Mesodermal cell (in vitro differentiated cells): ENCODE results near the gene APLF.

Source experiments
- H3K27ac ChIP-seq: 2 replicates; pipeline ENCODE4 v1.7.0; 2013; ENCODE audit warnings: mild to moderate bottlenecking, low read depth, low read length, moderate library complexity; ENCODE audit not compliant: severe bottlenecking
- H3K36me3 ChIP-seq: 2 replicates; pipeline ENCODE4 v1.7.1; 2013; ENCODE audit warnings: mild to moderate bottlenecking, low read length, moderate library complexity; ENCODE audit not compliant: control insufficient read depth, insufficient read depth
- H3K4me1 ChIP-seq: one replicate; pipeline ENCODE4 v1.7.1; 2013; ENCODE audit warnings: mild to moderate bottlenecking, low read length; ENCODE audit not compliant: insufficient read depth, control insufficient read depth, poor library complexity, severe bottlenecking
- H3K4me3 ChIP-seq: 2 replicates; pipeline ENCODE4 v1.7.0; 2013; ENCODE audit warnings: low read length, control low read depth, mild to moderate bottlenecking; ENCODE audit not compliant: insufficient read depth, poor library complexity, severe bottlenecking; ENCODE audit errors: extremely low read depth
- H3K9me3 ChIP-seq: 2 replicates; pipeline ENCODE4 v1.7.1; 2013; ENCODE audit warnings: mild to moderate bottlenecking, low read length, moderate library complexity; ENCODE audit not compliant: control insufficient read depth
- WGBS, 2 experiments: methylation state at CpG; one replicate each; pipeline ENCODE4 v1.1.5; 2013; ENCODE audit warnings: missing lambda C conversion rate in 2 of 2; ENCODE audit not compliant: insufficient coverage in 2 of 2; 5-methylcytosine and 5-hydroxymethylcytosine counted together

The APLF gene

DNA sequence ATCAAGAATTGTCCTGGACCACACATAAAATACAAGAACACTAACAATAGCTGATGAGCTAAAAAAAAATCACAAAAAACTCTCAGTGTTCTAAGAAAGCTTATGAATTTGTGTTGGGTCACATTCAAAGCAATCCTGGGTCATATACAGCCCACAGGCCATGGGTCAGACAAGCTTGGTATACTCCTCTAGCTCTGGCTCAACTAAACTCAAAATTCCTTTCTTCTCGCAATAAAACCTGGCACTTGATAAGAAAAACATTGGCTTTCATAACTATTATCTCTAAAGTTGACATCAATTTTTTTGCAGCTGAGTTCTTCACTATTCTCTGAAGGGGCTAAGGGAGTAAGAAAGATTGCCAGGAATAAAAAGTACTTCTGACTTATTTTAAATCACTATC lies 38.6 kb upstream of the APLF start:
- no peaks in the 10 kb centered on the region for H3K4me1 ChIP-seq
- no peaks in the 10 kb centered on the region for H3K36me3 ChIP-seq
- H3K4me3 ChIP-seq = no peak overlapping the region
- H3K27ac ChIP-seq = no peak overlapping the region
- no peaks in the 10 kb centered on the region for H3K9me3 ChIP-seq
- 100% methylated on average over 1 of the region's 1 CpG; no CpG with 5 or more reads in 1 of the 2 experiments for WGBS, 2 experiments

DNA sequence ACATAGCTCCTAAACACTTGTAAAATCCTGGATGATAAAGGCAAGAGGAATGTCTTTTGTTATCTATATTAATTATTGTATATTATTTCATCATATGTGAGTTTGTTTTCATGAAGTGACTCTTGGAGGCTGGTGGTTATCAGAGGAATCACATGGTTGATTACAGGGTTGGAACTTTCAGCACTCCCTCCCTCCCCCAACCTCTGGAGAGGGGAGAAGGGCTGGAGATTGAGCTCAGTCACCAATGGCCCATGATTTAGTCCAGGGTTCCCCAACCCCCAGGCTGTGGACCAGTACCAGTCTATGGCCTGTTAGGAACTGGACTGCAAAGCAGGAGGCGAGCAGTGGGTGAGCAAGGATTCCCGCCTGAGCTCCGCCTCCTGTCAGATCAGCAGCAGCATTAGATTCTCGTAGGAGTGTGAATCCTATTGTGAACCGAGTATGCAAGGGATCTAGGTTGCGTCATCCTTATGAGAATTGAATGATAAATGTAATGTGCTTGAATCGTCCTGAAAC lies 38.0 kb upstream of the APLF start:
- H3K9me3 ChIP-seq = no peaks in the 10 kb centered on the region
- no peak overlapping the region for H3K4me3 ChIP-seq
- H3K4me1 ChIP-seq = no peaks in the 10 kb centered on the region
- H3K27ac ChIP-seq = no peak overlapping the region
- no peaks in the 10 kb centered on the region for H3K36me3 ChIP-seq
- 72 to 85% methylated on average over 2 to 6 of the region's 7 CpGs for WGBS, 2 experiments

DNA sequence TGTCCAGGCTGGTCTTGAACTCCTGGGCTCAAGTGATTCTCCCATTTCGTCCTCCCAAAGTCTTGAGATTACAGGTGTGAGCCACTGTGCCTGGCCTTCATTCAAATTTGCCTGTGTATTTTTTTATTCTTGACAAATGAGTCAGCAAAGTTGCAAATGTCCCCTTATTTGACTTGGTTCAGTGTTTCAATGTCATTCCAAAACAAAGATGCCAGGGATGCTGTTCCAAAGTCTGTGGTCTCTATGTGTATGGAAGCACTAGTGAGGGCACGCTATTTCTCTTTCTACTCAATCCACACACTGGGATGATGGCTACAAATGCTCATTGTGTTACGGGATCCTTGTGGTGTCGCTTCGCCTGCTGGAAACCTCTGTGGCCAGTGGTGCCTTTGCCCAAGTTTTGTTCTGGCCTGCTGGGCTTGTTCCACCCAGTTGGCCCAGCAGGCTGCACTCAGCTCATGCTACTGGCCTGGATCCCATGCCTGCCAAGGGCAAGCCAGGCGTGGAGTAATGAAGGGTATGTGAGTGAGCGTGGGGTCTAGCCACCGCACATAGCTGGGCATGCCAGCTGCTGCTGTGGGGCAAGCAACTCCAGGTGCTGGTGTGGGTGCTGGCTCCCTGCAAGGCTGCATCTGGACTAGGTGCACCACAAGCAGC lies 35.9 kb upstream of the APLF start:
- Histone ChIP-seq H3K27ac (no peak overlapping the region), H3K4me3 (no peak overlapping the region), H3K9me3 (no peaks in the 10 kb centered on the region), H3K36me3 (no peaks in the 10 kb centered on the region), H3K4me1 (peaks cover 3% of the 10 kb centered on the region)
- 74 to 76% methylated on average over 6 to 7 of the region's 8 CpGs for WGBS, 2 experiments

DNA sequence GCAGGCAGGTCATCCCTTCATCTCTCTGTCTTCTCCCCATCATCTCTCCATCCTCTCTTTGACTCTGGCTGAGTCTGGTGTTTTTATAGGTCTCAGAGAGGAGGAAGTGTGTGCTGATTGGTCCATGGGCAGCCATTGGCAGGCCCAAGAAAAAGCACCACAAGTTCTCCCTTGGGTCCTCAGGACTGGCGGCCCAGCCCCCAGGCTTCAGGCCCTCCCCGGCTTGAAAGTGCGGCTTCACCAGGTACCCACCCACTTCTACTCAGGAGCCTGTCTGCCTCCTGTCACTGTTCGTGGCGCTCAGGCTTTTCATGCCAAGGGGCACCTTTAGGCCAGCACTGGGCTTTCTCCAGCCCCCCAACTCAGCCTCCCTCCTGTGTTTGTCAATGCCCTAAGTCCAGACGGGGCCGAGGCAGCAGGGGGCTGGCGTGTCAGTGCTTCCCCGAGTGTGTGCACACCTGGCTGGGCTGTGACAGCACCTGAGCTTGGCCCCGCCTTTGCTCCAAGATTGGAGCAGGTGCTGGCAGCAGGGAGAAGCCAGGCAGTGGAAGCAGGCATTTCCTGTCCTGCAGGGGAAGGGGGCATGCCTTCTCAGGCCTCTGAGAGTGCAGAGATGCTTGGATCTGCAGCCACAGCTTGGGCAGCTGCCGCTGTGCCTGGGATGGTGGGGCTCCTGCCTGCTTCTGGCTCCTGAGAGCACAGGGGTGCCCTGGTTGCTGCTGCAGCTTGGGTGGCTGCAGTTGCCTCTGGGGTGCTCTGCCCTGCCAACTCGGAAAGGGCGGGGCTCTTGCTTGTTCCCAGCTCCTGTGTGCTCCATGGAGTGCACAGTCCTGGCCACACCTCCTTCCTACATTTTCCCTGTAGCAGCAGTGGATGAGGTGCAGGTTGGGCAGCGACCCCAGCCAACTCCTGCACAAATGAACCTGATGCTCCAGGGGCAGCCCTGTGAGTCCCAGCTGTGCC lies 34.4 kb upstream of the APLF start:
- H3K9me3 ChIP-seq = no peaks in the 10 kb centered on the region
- no peak overlapping the region for H3K27ac ChIP-seq
- no peaks in the 10 kb centered on the region for H3K36me3 ChIP-seq
- 71 to 73% methylated on average over 10 to 11 of the region's 14 CpGs for WGBS, 2 experiments
- H3K4me3 ChIP-seq = no peak overlapping the region
- H3K4me1 ChIP-seq = peaks cover 3% of the 10 kb centered on the region

GRCh38 chr2:68434981-68435380 lies 32.4 kb upstream of the APLF start:
- peaks cover 3% of the 10 kb centered on the region for H3K4me1 ChIP-seq
- no peak overlapping the region for H3K4me3 ChIP-seq
- no peaks in the 10 kb centered on the region for H3K9me3 ChIP-seq
- H3K27ac ChIP-seq = no peak overlapping the region
- H3K36me3 ChIP-seq = no peaks in the 10 kb centered on the region

GRCh38 chr2:68435615-68436014 lies 31.8 kb upstream of the APLF start:
- Histone ChIP-seq H3K4me3 (no peak overlapping the region), H3K36me3 (no peaks in the 10 kb centered on the region), H3K27ac (no peak overlapping the region), H3K9me3 (no peaks in the 10 kb centered on the region), H3K4me1 (peaks cover 3% of the 10 kb centered on the region)

DNA sequence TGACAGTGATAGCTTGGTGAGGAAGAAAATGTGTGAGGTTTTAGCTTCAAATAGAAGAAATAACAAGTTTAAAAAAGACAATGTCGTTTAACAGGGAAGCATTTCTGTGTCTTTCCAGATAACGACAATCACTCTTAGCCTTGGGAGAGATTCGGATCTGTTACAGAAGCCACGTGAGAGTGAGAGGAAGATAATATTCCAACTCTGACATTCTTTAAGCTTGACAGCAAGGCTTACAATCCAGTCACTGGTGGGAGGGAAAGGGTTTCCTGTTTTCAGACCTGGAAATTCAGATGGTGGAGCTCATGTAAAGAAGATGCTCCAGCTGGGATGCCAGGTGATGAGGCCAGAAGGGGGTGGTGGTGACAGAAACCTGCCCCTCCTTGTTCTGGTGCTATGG lies 31.1 kb upstream of the APLF start:
- Histone ChIP-seq H3K4me3 (no peak overlapping the region), H3K36me3 (no peaks in the 10 kb centered on the region), H3K27ac (no peak overlapping the region), H3K9me3 (no peaks in the 10 kb centered on the region), H3K4me1 (peaks cover 3% of the 10 kb centered on the region)
- 69 to 91% methylated on average over 4 of the region's 4 CpGs for WGBS, 2 experiments

GRCh38 chr2:68438455-68439303 lies 28.7 kb upstream of the APLF start:
- no peak overlapping the region for H3K27ac ChIP-seq
- H3K36me3 ChIP-seq = no peaks in the 10 kb centered on the region
- WGBS, 2 experiments = 89% methylated on average over 5 to 6 of the region's 7 CpGs
- H3K4me3 ChIP-seq = no peak overlapping the region
- H3K4me1 ChIP-seq = peaks cover 3% of the 10 kb centered on the region
- no peaks in the 10 kb centered on the region for H3K9me3 ChIP-seq

DNA sequence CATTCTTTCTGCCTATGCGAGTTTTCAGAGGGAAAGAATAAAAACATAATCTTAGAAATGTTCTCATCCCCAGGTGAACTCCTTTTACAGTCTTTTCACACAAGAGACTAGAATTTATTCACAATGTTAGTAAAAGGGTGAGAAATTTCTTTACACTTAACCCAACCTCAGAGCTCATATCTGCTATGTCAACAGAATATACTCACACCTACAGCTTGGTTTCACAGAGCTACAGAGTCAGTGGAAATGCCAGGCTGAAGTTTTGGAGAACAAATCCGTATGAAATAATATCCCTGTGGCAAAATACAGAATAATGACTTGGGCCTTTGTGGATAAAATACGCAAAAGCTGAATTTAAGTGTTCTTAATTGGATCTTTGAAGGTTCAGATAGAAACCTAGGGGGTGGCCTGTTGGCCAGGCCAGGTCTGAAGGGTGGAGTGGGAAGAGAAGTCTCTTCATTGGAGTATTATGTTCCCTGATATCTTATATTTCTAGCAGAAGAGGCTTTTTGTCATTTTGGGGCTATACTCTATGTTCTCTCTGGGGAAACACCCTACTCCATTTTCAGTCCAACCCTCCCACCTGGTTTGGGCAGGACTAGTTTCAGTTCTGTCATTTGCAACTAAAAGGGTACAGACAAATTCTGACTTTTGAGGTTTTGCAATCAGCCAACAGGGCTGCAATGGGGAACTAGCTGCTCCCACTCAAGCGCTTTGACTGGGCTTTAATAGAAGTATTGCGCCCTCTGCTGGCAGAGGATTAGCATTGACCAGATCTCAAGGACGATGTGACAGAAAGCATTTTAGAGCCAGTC lies 26.0 kb upstream of the APLF start:
- no peaks in the 10 kb centered on the region for H3K9me3 ChIP-seq
- no peak overlapping the region for H3K27ac ChIP-seq
- H3K36me3 ChIP-seq = no peaks in the 10 kb centered on the region
- no peak overlapping the region for H3K4me3 ChIP-seq
- H3K4me1 ChIP-seq = no peaks in the 10 kb centered on the region
- WGBS, 2 experiments = 30 to 94% methylated on average over 2 to 5 of the region's 6 CpGs

DNA sequence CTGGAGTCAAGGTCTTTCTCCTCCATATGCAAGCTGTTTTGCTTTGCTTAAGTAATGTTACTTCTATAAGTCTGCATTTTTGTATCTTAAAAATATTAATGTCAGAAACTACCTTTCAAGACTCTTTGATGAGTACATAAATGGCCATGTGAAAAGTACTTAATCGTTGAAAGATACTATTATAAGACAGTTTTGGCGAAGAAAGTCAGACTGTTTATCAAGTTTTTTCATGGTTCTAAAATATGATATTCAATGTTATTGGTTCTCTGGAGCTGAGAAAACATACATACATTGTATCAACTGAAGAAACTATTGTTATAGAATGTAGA lies 25.4 kb upstream of the APLF start:
- no peaks in the 10 kb centered on the region for H3K4me1 ChIP-seq
- H3K27ac ChIP-seq = no peak overlapping the region
- WGBS, 2 experiments = no CpG with 5 or more reads among the region's 2 CpGs
- H3K36me3 ChIP-seq = no peaks in the 10 kb centered on the region
- no peaks in the 10 kb centered on the region for H3K9me3 ChIP-seq
- no peak overlapping the region for H3K4me3 ChIP-seq
